GM23338 (cell line): ENCODE data around the gene SVIP. TPM values are rescaled to one million over a fixed set of nuclear protein-coding genes. Genes with fewer than 3 reads are reported as not detected.
A peak's percentile ranks its signal among the peaks of the same experiment; 100 is the strongest.

ENCODE experiments used
- ATAC-seq: fragments of 200-7000 bp; cut with Tn5 transposase; 3 replicates; pipeline ENCODE4 v1.9.1; 2020
- DNase-seq: peaks from one replicate; pipeline ENCODE4 v3.0.0-alpha.2; 2015; ENCODE audit warnings: low spot score
- H2AFZ ChIP-seq: fragments of 200-600 bp; sonication (generic); 2 replicates; pipeline ENCODE4 v1.8.0; 2016; ENCODE audit warnings: antibody characterized with exemption, mild to moderate bottlenecking, moderate library complexity
- H3F3A ChIP-seq: fragments of 200-600 bp; sonication (generic); replicated peaks from 2 replicates; pipeline ENCODE4 v1.8.0; 2017; ENCODE audit warnings: antibody characterized with exemption, mixed run types, low read depth
- H3K27ac ChIP-seq: fragments of 200-600 bp; sonication (generic); 2 replicates; pipeline ENCODE4 v1.6.1; 2016; ENCODE audit warnings: low read depth
- H3K27me3 ChIP-seq: fragments of 200-600 bp; sonication (generic); 2 replicates; pipeline ENCODE4 v1.8.0; 2016; ENCODE audit warnings: mild to moderate bottlenecking, mixed run types, moderate library complexity; ENCODE audit not compliant: insufficient read depth
- H3K36me3 ChIP-seq: fragments of 200-600 bp; sonication (generic); 2 replicates; pipeline ENCODE4 v1.8.0; 2016; ENCODE audit warnings: mild to moderate bottlenecking; ENCODE audit not compliant: insufficient read depth
- H3K4me1 ChIP-seq: fragments of 200-600 bp; sonication (generic); 2 replicates; pipeline ENCODE4 v1.8.0; 2016; ENCODE audit warnings: mild to moderate bottlenecking, moderate library complexity; ENCODE audit not compliant: insufficient read depth
- H3K4me2 ChIP-seq: fragments of 200-600 bp; sonication (generic); 2 replicates; pipeline ENCODE4 v1.7.1; 2017; ENCODE audit warnings: mixed run types
- H3K4me3 ChIP-seq: fragments of 200-600 bp; sonication (generic); 2 replicates; pipeline ENCODE4 v1.6.1; 2016; ENCODE audit warnings: mixed run types
- H3K79me2 ChIP-seq: fragments of 200-600 bp; sonication (generic); replicated peaks from 2 replicates; pipeline ENCODE4 v1.8.0; 2017; ENCODE audit warnings: mild to moderate bottlenecking; ENCODE audit not compliant: insufficient read depth
- H3K9me2 ChIP-seq: fragments of 200-600 bp; sonication (generic); 2 replicates; pipeline ENCODE4 v1.8.0; 2017; ENCODE audit not compliant: insufficient read depth
- H4K20me1 ChIP-seq: fragments of 200-600 bp; sonication (generic); replicated peaks from 2 replicates; pipeline ENCODE4 v1.8.0; 2017; ENCODE audit warnings: mild to moderate bottlenecking; ENCODE audit not compliant: insufficient read depth
- H3K27ac Mint-ChIP-seq: 2 replicates; pipeline ENCODE4 v1.8.0; 2020; ENCODE audit warnings: inconsistent platforms, mild to moderate bottlenecking, moderate library complexity, mixed read lengths
- H3K27me3 Mint-ChIP-seq: 3 replicates; pipeline ENCODE4 v1.8.0; 2022; ENCODE audit warnings: low read depth, mild to moderate bottlenecking, moderate library complexity, mixed read lengths, inconsistent platforms; ENCODE audit not compliant: insufficient read depth, poor library complexity
- H3K36me3 Mint-ChIP-seq: 3 replicates; pipeline ENCODE4 v1.8.0; 2021; ENCODE audit warnings: low read depth, mild to moderate bottlenecking, inconsistent platforms, moderate library complexity, mixed read lengths
- H3K4me1 Mint-ChIP-seq: 3 replicates; pipeline ENCODE4 v1.8.0; 2020; ENCODE audit warnings: mild to moderate bottlenecking, inconsistent platforms, mixed read lengths
- H3K4me3 Mint-ChIP-seq: 3 replicates; pipeline ENCODE4 v1.8.0; 2021; ENCODE audit warnings: moderate library complexity, mild to moderate bottlenecking, inconsistent platforms, mixed read lengths
- H3K9me3 Mint-ChIP-seq: 3 replicates; pipeline ENCODE4 v1.8.0; 2020; ENCODE audit warnings: moderate library complexity, mild to moderate bottlenecking, inconsistent platforms, mixed read lengths
- CREB1 ChIP-seq: fragments of 250-450 bp; sonication (Bioruptor Pico); IDR thresholded peaks from 2 replicates; pipeline ENCODE4 v1.5.0; 2020; ENCODE audit warnings: low read depth, mild to moderate bottlenecking, moderate library complexity
- CTCF ChIP-seq, 2 experiments: fragments of 200-600 bp in 1 of 2; sonication (generic) in 1 of 2; conservative IDR thresholded peaks; 2 replicates each; pipeline versions ENCODE4 v1.5.1 to v1.6.1; 2016 to 2017; ENCODE audit warnings: antibody characterized with exemption in 2 of 2, low read depth in 2 of 2, mild to moderate bottlenecking in 2 of 2, moderate library complexity in 1 of 2
- ETS1 ChIP-seq: IDR thresholded peaks from 2 replicates; pipeline ENCODE4 v1.6.1; 2016; ENCODE audit warnings: antibody characterized with exemption
- EZH2 ChIP-seq: fragments of 200-600 bp; sonication (generic); IDR thresholded peaks from one replicate; pipeline ENCODE4 v1.8.0; 2017; ENCODE audit warnings: antibody characterized with exemption, mild to moderate bottlenecking, low read depth; ENCODE audit not compliant: unreplicated experiment
- EZH2phosphoT487 ChIP-seq: fragments of 200-600 bp; sonication (generic); IDR thresholded peaks from one replicate; pipeline ENCODE4 v1.8.1; 2018; ENCODE audit warnings: antibody characterized with exemption; ENCODE audit not compliant: unreplicated experiment
- JUNB ChIP-seq: IDR thresholded peaks from one replicate; pipeline ENCODE4 v1.6.1; 2016; ENCODE audit warnings: antibody characterized with exemption; ENCODE audit not compliant: unreplicated experiment
- NANOG ChIP-seq: IDR thresholded peaks from 2 replicates; pipeline ENCODE4 v1.6.1; 2016; ENCODE audit warnings: antibody characterized with exemption, borderline replicate concordance
- POLR2AphosphoS5 ChIP-seq: IDR thresholded peaks from 2 replicates; pipeline ENCODE4 v1.6.1; 2016; ENCODE audit warnings: antibody characterized with exemption, low read depth
- REST ChIP-seq: IDR thresholded peaks from one replicate; pipeline ENCODE4 v1.6.1; 2018; ENCODE audit warnings: antibody characterized with exemption; ENCODE audit not compliant: unreplicated experiment
- STAT1 ChIP-seq: IDR thresholded peaks from one replicate; pipeline ENCODE4 v1.6.1; 2016; ENCODE audit warnings: antibody characterized with exemption; ENCODE audit not compliant: unreplicated experiment
- ZNF114 ChIP-seq: fragments of 250-450 bp; sonication (Bioruptor Pico); IDR thresholded peaks from 2 replicates; pipeline ENCODE4 v1.5.0; 2020; ENCODE audit warnings: mild to moderate bottlenecking, moderate library complexity
- ZNF331 ChIP-seq: fragments of 250-450 bp; sonication (Bioruptor Pico); IDR thresholded peaks from 2 replicates; pipeline ENCODE4 v1.5.0; 2020; ENCODE audit warnings: low read depth, mild to moderate bottlenecking, moderate library complexity
- ZNF462 ChIP-seq: fragments of 250-450 bp; sonication (Bioruptor Pico); IDR thresholded peaks from 2 replicates; pipeline ENCODE4 v1.5.0; 2020; ENCODE audit warnings: mild to moderate bottlenecking, moderate library complexity
- polyA plus RNA-seq: library from polyadenylated mRNA; unstranded; fragments of >200 nt; fragmentation: Nextera tagmentation; extraction: Ambion mirVana; gene quantifications from 2 replicates; pipeline ENCODE4 v1.2.1, GENCODE V29; 2016
- total RNA-seq: library from RNA; depleted of rRNA; stranded (reverse); fragments of >200 nt; shearing (Covaris generic); gene quantifications from 2 replicates; pipeline ENCODE4 v1.2.3, GENCODE V29; 2014

Gene SVIP
- total and polyA plus RNA-seq, 2 experiments from 2014 or later = 4.1 to 13.5 TPM

- H2AFZ ChIP-seq = no peak overlapping the region
- Mint-ChIP-seq H3K36me3 (no peaks in the 10 kb centered on the region), H3K27me3 (peaks cover 13% of the 10 kb centered on the region)
These were observed 447 bp upstream of the SVIP start for GRCh38 chr11:22830082-22830414.

More at GRCh38 chr11:22830082-22830414, 447 bp upstream of the SVIP start:
- H3K4me1 ChIP-seq = peaks cover 12% of the 10 kb centered on the region; the same call in 1 of the 2 replicates
- no peaks in the 10 kb centered on the region for H3K79me2 ChIP-seq
- H3K4me3 ChIP-seq = peak overlapping the region; percentile 63; the same call in 1 of the 2 replicates
- peak overlapping the region; percentile 67; the same call in 1 of the 2 replicates for H3K4me2 ChIP-seq
- no peaks in the 10 kb centered on the region for H3K9me3 Mint-ChIP-seq
- H3K27me3 ChIP-seq = peaks cover 13% of the 10 kb centered on the region
- DNase-seq (no peak), ATAC-seq (no peak)
- H3F3A ChIP-seq = no peaks in the 10 kb centered on the region
- H3K4me3 Mint-ChIP-seq = peak overlapping the region; percentile 91
- no peak overlapping the region for H3K27ac ChIP-seq
- TF ChIP-seq EZH2 (no peak), STAT1 (no peak), ZNF114 (CRISPR knock-in tag) (no peak), ZNF462 (CRISPR knock-in tag) (no peak), EZH2phosphoT487 (no peak), JUNB (no peak), CREB1 (no peak), POLR2AphosphoS5 (no peak), NANOG (no peak), ETS1 (no peak), CTCF (conservative IDR thresholded peaks at IDR 0.05; ENCODE audit: low read depth in 2 of 2) (no peak), REST (no peak), ZNF331 (no peak)
- peaks cover 16% of the 10 kb centered on the region for H3K4me1 Mint-ChIP-seq
- H4K20me1 ChIP-seq = no peaks in the 10 kb centered on the region
- no peaks in the 10 kb centered on the region for H3K9me2 ChIP-seq
- no peak overlapping the region for H3K27ac Mint-ChIP-seq
- H3K36me3 ChIP-seq = no peaks in the 10 kb centered on the region
